ENCODE data around the gene POLD2. TPM values are rescaled to one million over a fixed set of nuclear protein-coding genes. Genes with fewer than 3 reads are reported as not detected.

Gene POLD2
- total RNA-seq, 1 donor from 2014 or later = 232 TPM

DNA sequence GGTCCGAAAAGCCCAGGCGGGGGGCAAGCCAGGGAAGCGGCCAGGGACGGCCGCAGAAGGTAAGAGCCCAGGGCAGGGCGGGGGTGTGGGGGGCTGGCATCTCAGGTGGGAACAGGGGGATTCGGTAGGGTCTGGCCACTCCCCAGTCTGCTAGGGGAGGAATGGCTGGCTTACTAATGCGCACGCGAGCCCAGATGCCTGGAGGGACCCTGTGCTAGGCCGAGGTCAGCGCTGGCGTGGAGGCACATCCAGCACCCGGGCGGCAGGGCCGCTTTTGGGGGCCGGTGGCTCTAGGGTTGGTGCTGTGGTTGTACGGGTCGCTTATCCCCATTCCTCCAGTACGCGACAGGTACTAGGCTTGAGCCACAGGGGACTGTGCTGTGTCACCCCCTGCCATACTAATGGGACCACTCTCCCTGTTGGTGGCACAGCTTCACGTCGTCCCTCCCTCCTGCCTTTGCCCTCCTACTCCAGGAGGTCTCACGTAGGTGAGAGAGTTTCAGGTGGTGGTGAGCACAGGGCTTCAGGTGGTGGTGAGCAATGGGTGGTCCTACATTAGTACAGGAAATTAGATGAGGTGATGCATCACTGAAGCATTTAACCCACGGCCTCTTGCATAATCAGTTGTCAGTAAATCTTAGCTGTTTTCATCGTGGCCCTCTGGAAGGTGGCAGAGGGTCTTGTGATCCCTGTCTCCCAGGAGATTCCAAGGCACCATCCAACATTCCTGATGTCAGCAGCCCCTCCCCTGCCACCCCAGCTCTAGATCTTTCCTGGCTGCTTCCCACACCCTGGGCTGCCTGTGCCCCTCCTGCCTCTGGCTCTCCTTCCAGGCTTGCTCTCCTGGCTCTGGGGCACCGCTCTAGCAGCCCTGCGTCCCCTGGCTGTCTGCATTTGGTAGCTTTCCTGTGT, 18.2 kb downstream of the POLD2 start:
- H3K36me3 ChIP-seq = no peaks in the 10 kb centered on the region
- peaks cover 3% of the 10 kb centered on the region for H3K36me3 Mint-ChIP-seq
- peak overlapping the region; percentile 28 for H3K27ac Mint-ChIP-seq
- H4K20me1 ChIP-seq (ENCODE audit: low read depth) = peaks cover 4% of the 10 kb centered on the region
- DNase-seq (ENCODE audit: low spot score) = peak; percentile 51
- H3K4me1 ChIP-seq = no peaks in the 10 kb centered on the region
- H3F3A ChIP-seq (ENCODE audit: low read depth) = peaks cover 5% of the 10 kb centered on the region
- H3K27ac ChIP-seq = no peak overlapping the region
- H3K79me2 ChIP-seq (ENCODE audit: low read depth) = no peaks in the 10 kb centered on the region
- H3K4me1 Mint-ChIP-seq = peaks cover 27% of the 10 kb centered on the region
- peaks cover 44% of the 10 kb centered on the region for H3K27me3 ChIP-seq
- H3K4me2 ChIP-seq = peak overlapping the region; percentile 80
- H3K4me3 ChIP-seq = peak overlapping the region; percentile 54
- peak overlapping the region; percentile 86 for H3K4me3 Mint-ChIP-seq
- TF ChIP-seq EZH2 (IDR thresholded peaks at IDR 0.05) (peak; percentile 15), EZH2phosphoT487 (IDR thresholded peaks at IDR 0.05) (no peak)
- TF ChIP-seq, protein P1, sequence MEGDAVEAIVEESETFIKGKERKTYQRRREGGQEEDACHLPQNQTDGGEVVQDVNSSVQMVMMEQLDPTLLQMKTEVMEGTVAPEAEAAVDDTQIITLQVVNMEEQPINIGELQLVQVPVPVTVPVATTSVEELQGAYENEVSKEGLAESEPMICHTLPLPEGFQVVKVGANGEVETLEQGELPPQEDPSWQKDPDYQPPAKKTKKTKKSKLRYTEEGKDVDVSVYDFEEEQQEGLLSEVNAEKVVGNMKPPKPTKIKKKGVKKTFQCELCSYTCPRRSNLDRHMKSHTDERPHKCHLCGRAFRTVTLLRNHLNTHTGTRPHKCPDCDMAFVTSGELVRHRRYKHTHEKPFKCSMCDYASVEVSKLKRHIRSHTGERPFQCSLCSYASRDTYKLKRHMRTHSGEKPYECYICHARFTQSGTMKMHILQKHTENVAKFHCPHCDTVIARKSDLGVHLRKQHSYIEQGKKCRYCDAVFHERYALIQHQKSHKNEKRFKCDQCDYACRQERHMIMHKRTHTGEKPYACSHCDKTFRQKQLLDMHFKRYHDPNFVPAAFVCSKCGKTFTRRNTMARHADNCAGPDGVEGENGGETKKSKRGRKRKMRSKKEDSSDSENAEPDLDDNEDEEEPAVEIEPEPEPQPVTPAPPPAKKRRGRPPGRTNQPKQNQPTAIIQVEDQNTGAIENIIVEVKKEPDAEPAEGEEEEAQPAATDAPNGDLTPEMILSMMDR (IDR thresholded peaks at IDR 0.05) = no peak
- H3K9ac ChIP-seq = no peak overlapping the region
- no peaks in the 10 kb centered on the region for H3K9me3 ChIP-seq (ENCODE audit: low read depth)
- H3K27me3 Mint-ChIP-seq (ENCODE audit: insufficient read depth, low read depth) = peaks cover 8% of the 10 kb centered on the region
- no peak overlapping the region for H2AFZ ChIP-seq (replicated peaks)
- H3K9me3 Mint-ChIP-seq = no peaks in the 10 kb centered on the region

- peaks cover 4% of the 10 kb centered on the region for H4K20me1 ChIP-seq (ENCODE audit: low read depth)
- H3K79me2 ChIP-seq (ENCODE audit: low read depth) = no peaks in the 10 kb centered on the region
- H3K4me3 ChIP-seq = peak within 1 kb of the TSS; percentile 54
- H2AFZ ChIP-seq (replicated peaks) = peak within 1 kb of the TSS; percentile 11
- H3K36me3 ChIP-seq = no peaks in the 10 kb centered on the region
- peak within 1 kb of the TSS; percentile 86 for H3K4me3 Mint-ChIP-seq
- H3K4me2 ChIP-seq = peak within 1 kb of the TSS; percentile 80
- no peaks in the 10 kb centered on the region for H3K9me3 Mint-ChIP-seq
- H3K9ac ChIP-seq = peak within 1 kb of the TSS; percentile 17
- H3K4me1 ChIP-seq = no peaks in the 10 kb centered on the region
- TF ChIP-seq EZH2 (IDR thresholded peaks at IDR 0.05) = peak; percentile 42
- TF ChIP-seq, protein P1 (IDR thresholded peaks at IDR 0.05) = peak; percentile 25
- TF ChIP-seq EZH2phosphoT487 (IDR thresholded peaks at IDR 0.05) = no peak
- peaks cover 3% of the 10 kb centered on the region for H3K36me3 Mint-ChIP-seq
- peaks cover 10% of the 10 kb centered on the region for H3K27me3 Mint-ChIP-seq (ENCODE audit: insufficient read depth, low read depth)
- peak; percentile 71 for DNase-seq (ENCODE audit: low spot score)
- H3K4me1 Mint-ChIP-seq = peaks cover 32% of the 10 kb centered on the region
- no peak within 1 kb of the TSS for H3K27ac Mint-ChIP-seq
- H3K27me3 ChIP-seq = peaks cover 44% of the 10 kb centered on the region
- H3K27ac ChIP-seq = no peak within 1 kb of the TSS
- no peaks in the 10 kb centered on the region for H3K9me3 ChIP-seq (ENCODE audit: low read depth)
- peaks cover 5% of the 10 kb centered on the region for H3F3A ChIP-seq (ENCODE audit: low read depth)
Observed at GRCh38 chr7:44103923-44104859, 19.2 kb downstream of the POLD2 start, which contains the start of gene AEBP1. AEBP1 (plus strand) TSS chr7:44104345; CDS start chr7:44104666, 321 bp downstream.

DNA sequence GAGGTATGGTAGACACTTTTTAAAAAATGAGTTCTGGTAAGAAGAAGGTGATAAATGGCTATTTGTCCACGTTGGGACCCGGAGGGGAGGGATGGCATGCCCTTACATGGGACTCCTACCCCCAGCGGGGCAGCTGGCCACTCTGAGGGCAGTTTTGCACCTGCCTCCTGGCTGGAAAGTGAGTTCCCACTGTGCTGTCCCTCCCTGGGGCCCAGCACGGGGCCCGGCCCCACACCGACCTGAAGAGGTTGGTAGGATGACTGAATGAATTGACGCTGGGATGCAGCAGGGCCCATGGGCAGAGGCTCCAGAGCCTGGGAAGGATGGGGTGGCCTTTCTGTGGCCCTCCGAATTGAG, 19.8 kb downstream of the POLD2 start:
- Histone ChIP-seq H3K36me3 (no peaks in the 10 kb centered on the region), H3K79me2 (ENCODE audit: low read depth) (no peaks in the 10 kb centered on the region), H3F3A (ENCODE audit: low read depth) (peaks cover 5% of the 10 kb centered on the region), H3K27ac (no peak overlapping the region), H2AFZ (replicated peaks) (peak overlapping the region; percentile 11), H4K20me1 (ENCODE audit: low read depth) (peaks cover 4% of the 10 kb centered on the region), H3K4me2 (peak overlapping the region; percentile 80), H3K27me3 (peaks cover 44% of the 10 kb centered on the region), H3K9me3 (ENCODE audit: low read depth) (no peaks in the 10 kb centered on the region), H3K4me3 (peak overlapping the region; percentile 54), H3K9ac (no peak overlapping the region), H3K4me1 (no peaks in the 10 kb centered on the region)
- H3K27ac Mint-ChIP-seq = no peak overlapping the region
- DNase-seq (ENCODE audit: low spot score) = no peak
- no peaks in the 10 kb centered on the region for H3K9me3 Mint-ChIP-seq
- H3K36me3 Mint-ChIP-seq = peaks cover 3% of the 10 kb centered on the region
- H3K4me3 Mint-ChIP-seq = peak overlapping the region; percentile 77
- TF ChIP-seq EZH2 (IDR thresholded peaks at IDR 0.05) = no peak
- TF ChIP-seq EZH2phosphoT487 (IDR thresholded peaks at IDR 0.05) = no peak
- TF ChIP-seq, protein P1 (IDR thresholded peaks at IDR 0.05) = no peak
- peaks cover 32% of the 10 kb centered on the region for H3K4me1 Mint-ChIP-seq
- H3K27me3 Mint-ChIP-seq (ENCODE audit: insufficient read depth, low read depth) = peaks cover 10% of the 10 kb centered on the region

Measured in neural progenitor cell (in vitro differentiated cells).